HepG2 (cell line): ENCODE data around the gene KDM1B. TPM values are rescaled to one million over a fixed set of nuclear protein-coding genes. Genes with fewer than 3 reads are reported as not detected.

Experiments used
- BCLAF1 ChIP-seq: fragments of 450-650 bp; IDR thresholded peaks from 2 replicates; pipeline ENCODE4 v1.6.1; 2017; ENCODE audit warnings: mild to moderate bottlenecking
- FOSL2 ChIP-seq: sonication (generic); formaldehyde crosslinking; IDR thresholded peaks from 2 replicates; pipeline ENCODE4 v1.4.0; 2020; ENCODE audit warnings: missing genetic modification reagents
- HCFC1 ChIP-seq: fragments of 150-350 bp; IDR thresholded peaks from 2 replicates; pipeline ENCODE4 v1.6.1; 2014; ENCODE audit warnings: low read depth, low read length
- HNF4A ChIP-seq: sonication (generic); formaldehyde crosslinking; IDR thresholded peaks from 2 replicates; pipeline ENCODE4 v1.4.0; 2020; ENCODE audit warnings: missing genetic modification reagents
- HNF4G ChIP-seq, 2 experiments: sonication (generic) in 1 of 2; formaldehyde crosslinking in 1 of 2; IDR thresholded peaks; 2 replicates each; pipeline versions ENCODE4 v1.4.0 to v1.6.1; 2011 to 2020; ENCODE audit warnings: borderline replicate concordance in 2 of 2, low read depth in 2 of 2, mild to moderate bottlenecking in 2 of 2, low read length in 1 of 2, missing genetic modification reagents in 1 of 2, moderate library complexity in 1 of 2
- HOXA5 ChIP-seq: sonication (generic); formaldehyde crosslinking; IDR thresholded peaks from 2 replicates; pipeline ENCODE4 v1.4.0; 2020; ENCODE audit warnings: missing genetic modification reagents
- HOXA9 ChIP-seq: sonication (generic); formaldehyde crosslinking; IDR thresholded peaks from 2 replicates; pipeline ENCODE4 v1.8.1; 2022; ENCODE audit warnings: missing genetic modification reagents, mild to moderate bottlenecking, moderate library complexity, borderline replicate concordance
- LCORL ChIP-seq, 2 experiments: fragments of 450-650 bp in 1 of 2; sonication (generic) in 1 of 2; formaldehyde crosslinking in 1 of 2; IDR thresholded peaks; 2 replicates each; pipeline versions ENCODE4 v1.5.0 to v1.6.1; 2017 to 2020; ENCODE audit warnings: antibody characterized with exemption in 1 of 2, missing genetic modification reagents in 1 of 2
- MBNL3 ChIP-seq: fragments of 250-450 bp; sonication (Bioruptor Pico); conservative IDR thresholded peaks from 2 replicates; pipeline ENCODE4 v1.8.0; 2022; ENCODE audit warnings: mild to moderate bottlenecking, inconsistent platforms
- MYPOP ChIP-seq: sonication (generic); formaldehyde crosslinking; IDR thresholded peaks from 2 replicates; pipeline ENCODE4 v1.8.1; 2023; ENCODE audit warnings: mild to moderate bottlenecking, moderate library complexity, missing genetic modification reagents
- NCOR1 ChIP-seq: fragments of 200-600 bp; sonication (generic); IDR thresholded peaks from 2 replicates; pipeline ENCODE4 v1.7.0; 2017; ENCODE audit warnings: antibody characterized with exemption, low read length, borderline replicate concordance
- ZNF256 ChIP-seq: sonication (generic); formaldehyde crosslinking; conservative IDR thresholded peaks from 2 replicates; pipeline ENCODE4 v1.4.0; 2020; ENCODE audit warnings: missing genetic modification reagents
- ZNF343 ChIP-seq: sonication (generic); formaldehyde crosslinking; IDR thresholded peaks from 2 replicates; pipeline ENCODE4 v1.4.0; 2020; ENCODE audit warnings: mild to moderate bottlenecking, missing genetic modification reagents
- polyA plus RNA-seq, 8 experiments: library from polyadenylated mRNA; depleted of rRNA in 3 of 8; stranded (reverse) in 7 of 8; unstranded in 1 of 8; fragments of >200 nt; fragmentation: Illumina TruSeq in 4 of 8; extraction: Trizol in 4 of 8; gene quantifications; 2 replicates each; pipeline versions ENCODE4 v1.2.1 to v1.2.3, GENCODE V29; 2011 to 2016; ENCODE audit warnings: low read depth in 4 of 8, missing spikeins in 1 of 8, mixed read lengths in 1 of 8; ENCODE audit not compliant: insufficient read depth in 1 of 8
- total RNA-seq, 5 experiments: library from RNA; depleted of rRNA; stranded (reverse); fragments of >200 nt; fragmentation: Illumina TruSeq; extraction: Trizol; gene quantifications; 2 replicates each; pipeline ENCODE4 v1.2.3, GENCODE V29; 2016; ENCODE audit warnings: low read depth in 1 of 5

Gene KDM1B
- total and polyA plus RNA-seq, 2 of the 13 experiments (the other 11 are each of a cell fraction or from before 2014, with no cell fraction given) = 9.8 to 13.2 TPM

- TF ChIP-seq NCOR1 (peak; percentile 37; the same call in 1 of the 2 replicates), HNF4A (CRISPR knock-in tag) (peak; percentile 64), ZNF343 (CRISPR knock-in tag) (no peak), HCFC1 (no peak), BCLAF1 (no peak), MBNL3 (no peak), MYPOP (CRISPR knock-in tag) (no peak), HOXA5 (CRISPR knock-in tag) (no peak), HOXA9 (CRISPR knock-in tag) (no peak), LCORL (IDR thresholded peaks at IDR 0.05) (peak; percentile 51; the same call in 1 of the 2 replicates), LCORL (CRISPR knock-in tag; IDR thresholded peaks at IDR 0.05) (no peak), FOSL2 (CRISPR knock-in tag) (no peak), HNF4G (IDR thresholded peaks at IDR 0.05; ENCODE audit: borderline replicate concordance, low read depth, low read length) (peak; percentile 56; the same call in 1 of the 2 replicates), HNF4G (CRISPR knock-in tag; IDR thresholded peaks at IDR 0.05; ENCODE audit: borderline replicate concordance, low read depth) (no peak), ZNF256 (CRISPR knock-in tag) (no peak)
These were observed 8.1 kb upstream of the KDM1B start (continued) for GRCh38 chr6:18147160-18147559.
